RKO (cell line): ENCODE results near the gene GSS.
"Not testable (repeated sequence)": the region's sequence is repeated elsewhere in the genome, so short reads cannot be mapped to it uniquely, and the experiment has no call there.

ENCODE experiments used
- DNase-seq: peaks from one replicate; pipeline ENCODE4 v3.0.0-alpha.2; 2016; ENCODE audit warnings: low spot score

The GSS gene

DNA sequence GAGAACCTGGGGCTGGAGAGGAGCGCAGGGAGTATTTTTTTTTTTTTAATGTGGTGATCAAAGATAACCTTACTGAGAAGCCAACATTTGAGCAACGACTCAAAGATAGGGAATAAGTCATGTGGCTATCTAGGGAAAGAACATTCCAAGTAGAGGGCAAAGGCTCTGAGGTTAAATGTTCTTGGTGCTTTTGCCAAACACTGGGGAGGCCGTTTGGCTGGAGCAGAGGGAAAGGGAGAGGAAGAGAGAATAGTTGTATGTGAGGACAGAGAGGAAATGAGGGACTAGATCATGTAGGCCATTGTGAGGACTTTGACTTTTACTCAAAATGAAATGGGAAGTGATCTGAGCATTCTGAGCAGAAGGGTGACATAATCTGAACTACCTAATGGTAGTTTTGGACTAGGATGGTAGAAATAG is 51.4 kb downstream of the GSS start:
- DNase-seq, result no peak

GRCh38 chr20:34898731-34899130 is 56.9 kb downstream of the GSS start:
- not testable (repeated sequence) for DNase-seq

- not testable (repeated sequence) for DNase-seq
Measured at GRCh38 chr20:34898129-34898528, 57.5 kb downstream of the GSS start.

- DNase-seq, result no peak
Measured at GRCh38 chr20:34896086-34896621, 59.5 kb downstream of the GSS start.

GRCh38 chr20:34895465-34895864 is 60.1 kb downstream of the GSS start:
- no peak for DNase-seq

DNA sequence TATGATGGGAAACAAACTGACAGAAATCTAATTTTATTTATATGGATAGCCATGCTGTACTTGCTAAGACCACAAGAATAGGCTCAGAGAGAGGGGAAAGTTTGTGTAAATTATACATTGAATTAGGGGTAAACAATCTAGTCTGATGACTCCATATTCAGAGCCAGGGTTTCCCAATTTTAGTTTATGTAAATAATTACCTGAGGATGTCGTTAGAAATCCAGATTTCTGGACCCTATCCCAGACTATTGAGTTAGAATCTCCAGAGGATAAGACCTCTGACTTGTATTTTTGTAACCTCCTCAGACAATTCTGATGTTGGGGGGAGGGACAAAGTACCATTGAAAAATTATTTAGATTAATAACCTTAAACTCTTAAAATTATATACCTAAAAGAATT is 60.9 kb downstream of the GSS start:
- DNase-seq, result no peak

- no peak for DNase-seq
Measured at GRCh38 chr20:34892671-34893070, 62.9 kb downstream of the GSS start.

DNA sequence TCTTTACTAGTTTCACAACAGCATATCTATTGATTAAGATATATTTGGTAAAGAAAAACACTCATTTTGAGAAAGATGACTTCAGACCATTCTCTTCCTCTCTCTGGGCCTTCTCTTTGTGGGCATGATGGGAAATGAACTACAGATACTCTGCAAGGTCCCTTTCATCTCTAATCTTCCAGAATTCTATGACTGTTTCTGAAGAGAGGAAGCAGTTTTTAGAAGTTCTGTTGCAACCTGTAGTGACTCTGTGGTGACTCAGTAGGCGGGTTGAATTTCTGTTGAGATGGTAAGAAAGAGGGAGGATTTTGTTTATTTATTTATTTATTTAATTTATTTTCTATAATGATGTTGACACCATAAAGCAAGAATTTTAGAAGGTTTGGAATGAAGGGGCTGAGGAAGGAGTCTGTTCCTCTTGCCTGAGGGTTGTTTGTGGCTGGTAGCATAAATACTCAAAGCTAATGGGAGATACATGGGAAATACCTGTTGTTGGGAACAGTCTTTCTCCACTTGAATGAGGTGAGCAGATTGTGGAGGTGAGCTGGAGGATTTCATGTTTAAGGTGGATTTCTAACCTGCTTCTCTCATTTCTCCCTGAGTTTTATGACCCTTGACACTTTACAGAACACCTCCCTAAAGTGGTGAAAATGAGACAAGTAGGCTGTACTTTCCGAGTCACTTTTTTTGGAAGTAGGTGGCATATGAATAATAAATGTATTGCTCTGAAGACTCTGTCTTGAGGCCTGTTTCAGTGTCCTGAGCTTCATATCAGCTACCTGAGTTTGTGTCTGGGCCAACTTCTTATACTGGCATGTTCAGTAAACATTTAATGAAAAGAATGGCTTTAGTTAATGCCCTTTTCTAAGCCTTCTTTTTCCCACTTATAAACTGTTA is 64.2 kb downstream of the GSS start:
- DNase-seq, result peak; percentile 75

- DNase-seq, result no peak
Measured at GRCh38 chr20:34888468-34888867, 67.1 kb downstream of the GSS start.

- DNase-seq, result no peak
Measured at GRCh38 chr20:34887023-34887422, 68.6 kb downstream of the GSS start.

DNA sequence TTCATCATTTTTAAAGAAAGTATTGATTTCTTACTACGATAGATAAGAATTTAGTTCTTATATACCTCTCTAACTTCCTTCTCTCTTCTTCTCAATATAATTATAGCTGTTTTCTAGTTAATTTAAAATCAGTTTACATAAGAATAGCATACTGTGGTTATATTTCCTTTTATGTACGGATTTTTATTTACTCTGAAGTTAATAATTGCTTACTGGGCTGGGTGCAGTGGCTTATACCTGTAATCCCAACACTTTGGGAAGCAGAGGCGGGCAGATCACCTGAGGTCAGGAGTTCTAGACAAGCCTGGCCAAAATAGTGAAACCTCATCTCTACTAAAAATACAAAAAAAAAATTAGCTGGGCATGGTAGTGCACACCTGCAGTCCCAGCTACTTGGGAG is 69.5 kb downstream of the GSS start:
- DNase-seq, result no peak

DNA sequence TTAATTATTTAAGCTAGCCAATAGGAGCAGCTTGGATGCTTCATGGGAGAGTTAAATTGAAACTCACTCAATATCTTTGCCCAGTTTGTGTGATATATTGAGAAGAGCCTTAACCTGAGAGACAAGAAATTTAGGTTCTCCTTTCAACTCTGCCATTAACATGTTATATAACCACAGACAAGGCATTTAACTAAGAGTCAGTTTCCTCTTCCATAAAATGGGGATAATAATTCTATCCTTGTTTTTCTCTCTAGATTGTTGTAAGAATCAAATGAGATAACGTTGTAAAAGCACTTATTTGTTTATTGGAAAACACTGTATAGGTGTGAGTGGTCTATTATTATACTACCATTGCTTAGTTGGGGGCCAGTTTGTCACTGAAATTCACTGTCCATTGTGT is 71.3 kb downstream of the GSS start:
- no peak for DNase-seq

GRCh38 chr20:34883809-34884208 is 71.8 kb downstream of the GSS start:
- DNase-seq, result no peak

DNA sequence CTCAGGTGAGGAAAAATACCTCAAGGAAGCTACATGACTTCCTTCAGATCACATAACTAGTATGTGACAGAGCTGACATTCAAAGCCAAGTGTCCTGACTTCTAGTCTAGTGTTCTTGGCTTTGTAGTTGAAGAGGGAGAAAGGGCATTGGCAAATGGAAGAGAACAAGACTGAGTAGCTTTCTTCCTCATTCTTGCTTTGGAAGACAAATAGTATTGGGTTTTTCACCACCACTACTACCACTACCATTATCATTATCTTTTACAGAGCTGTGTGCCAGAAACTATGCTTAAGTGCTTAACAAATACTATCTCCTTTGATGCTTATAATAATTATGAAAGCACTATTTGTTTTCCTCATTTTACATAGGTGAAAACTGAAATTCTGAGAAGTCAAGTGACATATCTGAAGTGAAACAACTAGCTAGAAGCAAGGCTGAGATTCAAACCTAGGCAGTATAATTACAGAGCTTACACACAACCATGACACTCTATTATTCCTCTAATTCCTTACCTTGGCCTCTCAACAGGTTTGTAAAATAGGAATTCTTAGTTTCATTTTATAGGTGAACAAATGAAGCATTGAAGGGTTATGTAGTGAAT is 72.4 kb downstream of the GSS start:
- no peak for DNase-seq

GRCh38 chr20:34881689-34882088 is 73.9 kb downstream of the GSS start:
- DNase-seq, result no peak

- DNase-seq, result not testable (repeated sequence)
Measured at GRCh38 chr20:34880971-34881370, 74.6 kb downstream of the GSS start.

GRCh38 chr20:34880215-34880850 is 75.3 kb downstream of the GSS start:
- no peak for DNase-seq
